Measurements from ENCODE around the gene SH2D4B.

The SH2D4B gene

DNA sequence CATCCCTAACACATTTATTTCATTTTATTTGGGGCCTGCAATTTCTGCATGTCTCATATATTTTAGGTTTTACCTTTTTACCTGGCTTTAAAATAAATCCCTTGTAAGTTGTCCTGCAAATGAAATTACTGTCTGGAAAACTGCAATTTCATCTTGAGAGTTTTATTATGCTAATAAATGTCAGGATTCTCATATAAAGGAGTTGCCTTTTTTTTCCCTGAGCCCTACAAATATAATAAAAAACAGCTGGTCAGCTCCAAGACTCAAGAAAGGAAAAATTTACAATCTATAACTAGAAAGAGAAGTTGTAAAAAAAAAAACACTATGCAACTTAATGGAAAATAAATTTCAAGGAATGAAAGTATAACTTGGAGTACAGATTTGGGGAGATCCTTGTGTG is 108.7 kb downstream of the SH2D4B start:
- no peak for DNase-seq (ENCODE audit: low read depth)

DNA sequence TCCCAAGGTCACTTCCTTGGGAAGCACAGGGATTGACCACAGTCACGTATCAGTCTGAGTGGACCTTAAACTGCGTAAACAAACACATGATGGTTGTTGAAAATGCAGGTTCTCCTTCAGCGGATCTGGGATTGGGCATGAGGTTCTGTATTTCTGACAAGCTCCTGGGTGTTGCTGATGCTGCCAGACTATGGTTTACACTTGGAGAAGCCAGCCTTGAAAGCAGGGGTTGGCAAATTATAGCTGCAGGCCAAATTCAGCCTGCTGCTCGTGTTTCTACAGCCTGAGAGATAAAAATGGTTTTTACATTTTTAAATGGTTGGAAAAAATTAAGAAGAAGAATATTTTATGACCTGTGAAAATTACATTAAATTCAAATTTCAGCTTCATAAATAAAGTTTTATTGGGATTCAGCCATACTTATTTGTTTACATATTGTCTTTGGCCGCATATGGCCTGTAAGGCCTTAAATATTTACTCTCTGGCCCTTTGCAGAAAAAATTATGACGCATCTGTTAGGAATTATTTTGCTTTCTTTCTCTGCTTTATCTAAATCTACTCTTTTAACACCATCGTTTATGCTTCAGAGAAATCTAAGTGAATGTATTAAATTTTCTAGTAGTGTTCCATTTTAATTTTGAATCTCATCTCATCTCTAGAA is 109.6 kb downstream of the SH2D4B start:
- DNase-seq (ENCODE audit: low read depth) = no peak

DNA sequence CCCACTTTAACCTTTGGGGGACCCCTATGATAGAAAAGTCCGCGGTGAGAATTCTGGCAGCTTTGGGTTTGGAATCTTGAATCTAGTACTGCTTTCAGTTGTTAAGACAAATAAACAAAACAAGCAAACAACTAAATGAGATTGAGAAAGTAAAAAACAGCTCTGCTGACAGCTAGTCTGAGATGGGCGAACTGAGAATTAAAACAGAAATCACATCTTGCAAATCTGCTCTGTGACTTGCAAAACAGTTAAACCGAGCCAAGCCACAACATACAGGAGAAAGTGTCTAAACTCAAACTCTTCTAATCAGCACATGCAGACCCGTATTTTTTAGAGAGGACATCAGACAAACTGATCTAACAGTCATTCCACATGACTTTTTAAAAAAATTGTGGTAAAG is 110.4 kb downstream of the SH2D4B start:
- DNase-seq (ENCODE audit: low read depth) = no peak

DNA sequence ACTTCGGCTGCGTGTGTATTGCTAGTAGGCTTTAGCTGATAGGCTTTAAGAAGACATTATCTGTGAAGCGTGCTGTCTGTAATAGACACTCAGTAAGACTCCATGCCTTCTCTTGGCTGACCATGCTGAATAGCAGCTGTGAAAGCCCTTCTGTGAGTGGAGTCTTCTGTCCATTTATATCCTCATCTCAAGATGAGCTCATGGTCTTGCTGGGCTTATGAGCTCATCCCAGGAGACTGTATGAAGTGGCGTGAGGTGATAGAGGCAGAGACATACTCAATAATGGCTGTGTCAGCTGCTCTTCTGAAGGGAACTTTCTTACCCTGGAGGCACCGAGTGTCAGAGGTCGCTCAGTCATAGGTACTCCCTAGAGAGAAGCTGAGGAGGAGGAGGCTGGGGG is 111.5 kb downstream of the SH2D4B start:
- no peak for DNase-seq (ENCODE audit: low read depth)

DNA sequence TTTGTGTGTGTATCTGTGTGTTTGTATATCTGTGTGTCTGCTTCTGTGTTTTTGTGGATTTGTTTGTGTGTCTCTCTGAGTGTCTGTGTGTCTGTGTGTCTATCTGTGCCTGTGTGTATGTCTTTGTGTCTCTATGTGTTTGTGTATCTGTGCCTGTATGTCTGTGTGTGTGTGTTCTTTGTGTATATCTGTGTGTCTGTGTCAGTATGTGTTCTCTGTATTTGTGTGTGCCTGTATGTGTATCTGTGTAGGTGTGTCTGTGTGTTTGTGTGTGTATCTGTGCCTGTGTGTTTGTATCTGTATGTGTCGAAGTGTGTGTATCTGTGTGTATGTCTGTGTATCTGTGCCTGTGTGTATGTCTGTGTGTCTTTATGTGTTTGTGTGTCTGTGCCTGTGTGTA is 118.2 kb downstream of the SH2D4B start:
- no peak for DNase-seq (ENCODE audit: low read depth)

DNA sequence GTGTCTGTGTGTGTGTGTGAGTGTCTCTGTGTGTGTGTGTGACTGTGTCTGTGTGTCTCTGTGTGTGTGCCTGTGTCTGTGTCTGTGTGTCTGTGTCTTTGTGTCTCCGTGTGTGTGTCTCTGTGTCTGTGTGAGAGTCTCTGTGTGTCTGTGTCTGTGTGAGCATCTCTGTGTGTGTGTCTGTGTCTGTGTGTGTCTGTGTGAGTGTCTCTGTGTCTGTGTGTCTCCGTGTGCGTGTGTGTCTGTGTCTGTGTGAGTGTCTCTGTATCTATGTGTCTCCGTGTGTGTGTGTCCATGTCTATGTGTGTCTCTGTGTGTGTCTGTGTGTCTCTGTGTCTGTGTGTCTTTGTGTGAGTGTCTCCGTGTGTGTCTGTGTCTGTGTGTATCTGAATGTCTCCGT is 120.4 kb downstream of the SH2D4B start:
- no peak for DNase-seq (ENCODE audit: low read depth)

DNA sequence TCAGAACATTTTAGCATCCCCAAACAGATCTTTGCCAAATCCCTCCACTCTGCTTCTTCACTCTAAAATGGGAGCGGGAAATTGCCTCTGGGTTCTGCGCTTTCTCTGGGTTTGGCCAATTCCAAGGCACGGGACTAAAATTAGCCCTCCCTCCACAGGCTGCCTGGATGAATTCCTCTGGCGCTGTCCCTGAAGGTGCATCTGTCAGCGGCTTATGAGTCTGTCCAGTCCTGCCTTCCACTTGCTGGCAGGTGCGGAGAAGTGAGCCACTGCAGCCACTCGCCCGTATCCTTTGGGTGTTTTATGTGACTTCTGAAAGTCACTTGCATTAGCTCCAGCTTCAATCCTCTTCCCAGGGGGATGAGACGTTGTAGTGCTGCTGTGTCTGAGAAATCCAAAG is 121.6 kb downstream of the SH2D4B start:
- DNase-seq (ENCODE audit: low read depth) = no peak

DNA sequence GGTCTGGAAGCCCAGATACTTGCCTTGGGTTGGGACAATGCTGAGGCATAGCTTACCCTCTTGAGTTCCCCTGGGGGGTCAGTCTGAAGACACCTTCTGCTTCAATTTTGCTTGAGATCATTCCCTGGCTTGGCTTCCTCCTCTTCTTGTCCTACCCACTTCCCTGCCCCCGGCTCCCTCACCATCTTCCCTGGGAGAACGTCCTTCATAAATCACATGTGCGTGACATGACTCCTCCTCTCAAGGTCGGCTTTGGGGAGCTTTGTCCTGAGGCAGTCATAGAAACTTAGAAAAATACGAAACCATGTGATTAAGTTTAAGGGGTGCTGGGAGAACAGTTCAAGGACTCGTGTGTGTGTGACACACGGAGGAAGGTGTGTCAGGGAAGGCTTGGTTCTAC is 122.6 kb downstream of the SH2D4B start:
- DNase-seq (ENCODE audit: low read depth) = no peak

DNA sequence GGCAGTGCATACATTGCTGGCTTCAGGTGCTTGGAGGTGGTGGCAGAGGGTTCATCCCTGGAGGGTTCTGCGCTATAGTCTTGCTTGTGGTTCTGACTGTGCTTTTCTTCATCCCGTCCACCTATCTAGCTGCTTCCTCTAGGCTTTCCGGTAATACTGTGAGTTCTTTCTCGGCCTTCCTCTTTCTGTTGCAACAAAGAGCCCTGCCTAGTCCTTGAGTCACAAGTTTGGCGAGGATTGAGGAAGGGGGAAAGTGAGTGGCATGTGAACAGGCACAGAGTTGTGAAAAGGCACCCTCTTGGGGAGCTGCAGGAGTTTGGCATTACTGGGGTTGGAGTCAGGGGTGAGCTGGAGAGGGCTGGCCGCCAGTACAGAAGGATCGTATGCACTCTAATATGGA is 123.0 kb downstream of the SH2D4B start:
- no peak for DNase-seq (ENCODE audit: low read depth)

DNA sequence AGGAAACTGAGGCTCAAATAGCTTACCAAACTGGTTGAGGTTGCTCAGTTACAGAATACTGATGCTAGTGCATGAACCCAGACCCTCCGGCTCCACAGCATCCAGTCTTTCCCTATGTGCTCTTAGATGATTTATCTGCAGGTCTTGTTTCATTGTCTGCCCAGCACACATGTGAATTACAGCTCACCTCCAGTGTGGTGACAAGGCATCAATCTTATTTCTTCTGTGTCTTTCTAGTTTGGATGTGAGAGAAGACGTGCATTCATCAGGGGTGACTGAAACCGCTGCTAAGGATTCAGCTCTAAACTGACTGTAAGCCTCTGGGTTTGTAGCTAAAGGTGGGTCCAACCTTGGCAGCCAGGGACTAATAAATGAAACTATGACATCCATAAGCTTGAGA is 123.8 kb downstream of the SH2D4B start:
- DNase-seq (ENCODE audit: low read depth) = no peak

DNA sequence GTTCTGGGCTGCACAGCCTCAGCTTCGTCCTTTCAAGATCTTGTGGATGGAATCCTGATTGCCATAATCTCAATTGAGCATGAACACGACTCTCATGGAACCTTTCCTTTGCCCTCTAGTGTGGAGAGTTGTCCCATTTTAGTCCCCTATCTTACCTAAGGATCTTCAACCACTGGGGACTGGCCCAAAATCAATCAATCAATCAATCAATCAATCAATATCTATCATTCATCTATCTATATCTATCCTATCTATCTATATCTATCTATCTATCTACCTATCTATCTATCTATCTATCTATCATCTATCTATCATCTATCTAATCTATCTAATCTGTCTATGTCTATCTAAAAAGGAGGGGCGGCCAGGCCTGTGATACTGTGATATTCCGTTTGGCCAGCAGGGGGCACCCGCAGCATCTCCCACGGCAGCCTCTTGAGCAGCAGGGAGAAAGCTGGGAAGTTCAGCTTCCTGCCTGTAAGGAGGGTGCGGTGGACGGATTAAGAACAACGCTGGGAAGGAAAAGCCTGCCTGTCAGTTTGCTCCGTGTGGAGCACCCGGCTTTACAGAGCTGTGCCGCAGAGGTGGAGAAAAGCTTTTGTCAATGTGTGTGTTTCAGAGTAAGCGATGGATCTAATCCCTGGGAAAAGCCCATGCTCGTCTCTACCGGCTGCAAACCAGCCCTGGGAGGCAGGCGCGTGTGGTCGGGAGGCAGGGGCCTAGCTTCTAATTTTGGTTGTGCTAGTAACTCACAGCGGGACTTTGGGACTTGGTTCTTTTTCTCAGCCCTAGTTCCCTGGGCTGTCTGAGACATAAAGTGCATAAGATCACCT is 124.9 kb downstream of the SH2D4B start:
- peak; percentile 62 for DNase-seq (ENCODE audit: low read depth)

DNA sequence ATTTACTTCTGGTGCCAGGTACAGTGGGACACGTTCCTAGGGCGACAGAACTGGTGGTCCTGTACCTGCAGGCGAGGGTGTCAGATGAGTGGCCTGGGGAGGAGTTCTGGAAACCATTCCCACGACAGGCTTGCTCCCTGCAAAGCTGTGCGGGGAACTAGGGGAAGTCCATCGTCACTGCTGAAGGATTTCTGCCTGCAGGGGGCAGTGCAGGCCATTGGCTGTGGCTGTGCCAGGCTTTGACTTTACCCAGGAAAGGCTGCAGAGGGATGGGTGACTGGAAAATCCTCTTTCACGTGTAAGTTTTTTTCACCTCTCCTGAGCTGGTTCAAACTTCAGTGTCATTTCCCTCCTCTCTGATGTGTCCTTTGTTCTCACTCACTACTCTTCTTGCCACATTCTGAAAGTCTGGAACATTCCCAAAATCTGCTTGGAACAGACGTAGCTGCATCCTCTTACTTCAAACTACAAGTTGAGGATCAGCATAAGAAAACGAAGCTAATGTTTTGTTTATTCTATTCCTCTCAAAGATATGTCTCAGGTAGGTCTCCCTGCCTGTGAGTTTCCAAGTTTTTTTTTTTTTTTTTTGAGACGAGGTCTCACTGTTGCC is 126.5 kb downstream of the SH2D4B start:
- peak; percentile 24 for DNase-seq (ENCODE audit: low read depth)

DNA sequence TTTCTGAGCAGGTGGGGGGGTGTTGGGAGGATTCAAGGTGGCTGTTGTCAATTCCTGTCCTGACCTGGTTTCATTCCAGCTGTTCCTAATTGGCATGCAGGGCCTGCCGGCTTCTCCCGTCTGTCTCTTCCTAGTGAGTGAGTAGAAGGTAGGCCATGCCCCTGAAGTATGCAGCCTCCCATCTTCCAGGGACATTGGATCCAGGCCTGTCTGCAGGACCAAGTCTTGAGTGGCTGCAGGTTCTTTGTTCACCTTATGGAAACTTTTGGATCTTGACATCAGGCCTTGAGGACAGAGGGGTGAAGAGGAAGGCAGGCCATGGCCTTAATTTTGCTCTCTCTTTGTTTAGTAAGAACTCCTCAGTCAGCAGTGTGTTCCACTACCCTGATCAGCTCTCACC is 131.8 kb downstream of the SH2D4B start:
- DNase-seq (ENCODE audit: low read depth) = no peak

DNA sequence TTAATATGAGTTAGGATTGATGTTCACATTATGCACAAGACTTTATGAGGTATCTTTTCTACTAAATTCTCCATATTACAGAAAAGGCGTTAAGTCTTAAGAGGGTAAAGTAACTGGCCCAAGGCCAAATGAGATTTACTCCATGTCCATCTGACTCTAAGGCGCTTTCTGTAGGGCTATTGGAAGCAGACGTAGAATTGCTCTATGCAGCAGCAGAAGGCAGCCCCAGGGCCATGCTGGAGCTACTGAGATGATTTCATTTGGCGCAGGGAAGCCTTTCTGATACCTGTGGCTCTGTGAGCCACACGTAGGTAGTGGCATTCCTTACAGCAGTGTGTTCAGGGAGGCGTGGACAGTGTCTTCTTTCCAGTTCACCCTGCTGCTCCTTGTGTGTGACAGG is 133.1 kb downstream of the SH2D4B start:
- no peak for DNase-seq (ENCODE audit: low read depth)

DNA sequence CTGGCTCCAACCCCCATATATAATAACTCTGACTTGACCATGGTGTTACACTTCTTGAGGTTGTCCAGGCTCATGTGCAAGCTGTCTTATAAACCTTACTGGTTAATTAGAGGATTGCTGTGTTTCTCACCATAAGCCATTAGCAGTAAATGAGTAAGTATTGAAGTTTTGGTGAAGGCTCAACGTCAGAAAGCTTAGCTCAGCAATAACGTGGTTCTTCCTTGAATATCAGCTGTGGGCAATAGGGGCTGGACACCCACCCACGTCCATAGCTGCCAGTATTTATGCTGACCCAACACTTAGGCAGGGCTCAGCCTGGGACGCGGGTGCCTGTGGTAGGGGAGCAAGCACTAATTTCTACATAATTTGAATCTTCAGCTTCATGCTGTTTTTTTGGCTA is 134.1 kb downstream of the SH2D4B start:
- DNase-seq (ENCODE audit: low read depth) = no peak

DNA sequence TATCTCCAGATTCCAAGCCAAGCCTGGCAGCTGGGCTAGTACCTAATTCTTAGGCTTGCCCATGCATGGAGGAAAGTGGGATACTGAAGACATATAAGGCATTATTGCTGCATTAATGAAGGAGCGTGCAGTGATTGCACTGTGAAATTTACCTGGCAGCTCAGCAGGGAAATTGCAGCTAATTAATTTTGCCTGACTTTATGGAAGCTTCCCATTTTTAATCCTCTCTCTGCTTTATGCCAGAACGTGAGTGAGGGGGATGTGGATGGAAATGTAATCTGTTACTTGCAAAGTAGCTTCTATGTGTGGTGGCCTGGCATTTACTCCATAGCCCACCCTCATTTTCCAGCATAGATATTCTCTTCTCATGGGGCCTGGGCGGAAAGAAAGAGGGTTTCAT is 134.9 kb downstream of the SH2D4B start:
- no peak for DNase-seq (ENCODE audit: low read depth)

DNA sequence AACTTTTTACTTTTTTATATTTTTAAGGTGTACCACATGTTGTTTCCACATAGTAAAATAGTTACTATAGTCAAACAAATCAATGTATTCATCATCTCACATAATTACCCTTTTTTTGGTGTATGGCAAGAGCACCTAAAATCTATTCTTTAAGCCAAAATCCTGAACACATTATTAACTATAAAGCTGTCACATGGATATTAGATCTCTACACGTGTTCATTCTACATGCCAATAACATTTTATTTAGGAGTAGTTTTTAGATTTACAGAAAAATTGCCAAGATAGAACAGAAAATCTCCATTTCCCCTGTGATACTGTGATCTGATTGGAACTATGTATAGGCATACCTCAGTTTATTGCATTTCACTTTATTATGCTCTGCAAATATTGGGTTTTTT is 137.1 kb downstream of the SH2D4B start:
- no peak for DNase-seq (ENCODE audit: low read depth)

DNA sequence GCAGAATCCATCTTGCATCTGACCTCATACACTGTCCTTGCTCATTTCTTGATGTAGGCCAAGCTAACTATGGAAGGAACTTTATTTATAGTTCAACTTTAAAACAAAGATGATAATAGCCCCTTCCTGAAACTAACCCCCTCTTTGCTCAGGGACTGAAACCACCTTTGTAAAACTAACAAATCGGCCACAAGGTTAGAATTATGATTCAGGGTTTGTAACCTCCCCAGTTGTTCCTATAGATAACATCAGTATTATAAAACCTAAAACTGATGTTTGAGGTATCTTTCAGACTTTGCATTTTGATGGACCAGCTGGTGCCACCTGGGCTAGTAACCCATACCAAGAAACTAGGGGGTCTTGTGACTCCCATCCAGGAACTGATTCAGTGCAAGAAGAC is 143.4 kb downstream of the SH2D4B start:
- no peak for DNase-seq (ENCODE audit: low read depth)

DNA sequence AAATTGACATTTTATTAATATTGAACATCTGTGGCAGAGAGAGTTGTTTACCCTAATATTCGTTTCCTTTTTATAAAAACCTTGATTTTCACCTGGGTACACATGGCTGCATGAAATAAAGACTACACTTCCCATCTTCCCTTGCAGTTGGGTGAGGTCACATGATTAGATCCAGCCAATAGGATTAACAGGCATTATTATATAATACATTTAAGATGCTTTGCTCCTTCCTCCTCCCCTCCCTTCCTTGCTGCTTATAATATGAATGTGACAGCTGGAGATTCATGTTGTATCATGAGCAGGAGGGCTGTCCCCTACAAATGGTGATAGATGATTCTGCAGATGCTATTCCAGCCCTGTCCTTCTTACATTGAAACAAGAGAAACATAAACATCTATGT is 146.6 kb downstream of the SH2D4B start:
- no peak for DNase-seq (ENCODE audit: low read depth)

DNA sequence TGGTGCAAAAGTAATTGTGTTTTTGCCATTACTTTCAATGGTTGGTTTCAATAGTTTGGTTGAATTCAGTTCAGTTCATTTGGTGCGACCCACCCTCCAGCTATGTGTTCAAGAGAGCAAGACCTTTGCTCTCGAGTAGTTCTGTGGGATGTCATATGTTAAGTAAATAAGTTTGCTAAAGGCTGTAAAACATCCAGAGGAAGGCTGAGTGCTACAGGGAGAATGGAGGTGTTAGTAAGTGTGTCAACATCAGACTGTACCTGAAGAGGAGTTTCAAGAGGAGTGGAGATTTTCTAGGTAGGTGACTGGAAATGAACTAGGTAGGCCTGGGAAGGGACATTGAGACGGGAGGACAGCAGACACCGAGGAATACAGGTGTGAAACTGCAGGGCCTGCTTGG is 147.7 kb downstream of the SH2D4B start:
- no peak for DNase-seq (ENCODE audit: low read depth)

DNA sequence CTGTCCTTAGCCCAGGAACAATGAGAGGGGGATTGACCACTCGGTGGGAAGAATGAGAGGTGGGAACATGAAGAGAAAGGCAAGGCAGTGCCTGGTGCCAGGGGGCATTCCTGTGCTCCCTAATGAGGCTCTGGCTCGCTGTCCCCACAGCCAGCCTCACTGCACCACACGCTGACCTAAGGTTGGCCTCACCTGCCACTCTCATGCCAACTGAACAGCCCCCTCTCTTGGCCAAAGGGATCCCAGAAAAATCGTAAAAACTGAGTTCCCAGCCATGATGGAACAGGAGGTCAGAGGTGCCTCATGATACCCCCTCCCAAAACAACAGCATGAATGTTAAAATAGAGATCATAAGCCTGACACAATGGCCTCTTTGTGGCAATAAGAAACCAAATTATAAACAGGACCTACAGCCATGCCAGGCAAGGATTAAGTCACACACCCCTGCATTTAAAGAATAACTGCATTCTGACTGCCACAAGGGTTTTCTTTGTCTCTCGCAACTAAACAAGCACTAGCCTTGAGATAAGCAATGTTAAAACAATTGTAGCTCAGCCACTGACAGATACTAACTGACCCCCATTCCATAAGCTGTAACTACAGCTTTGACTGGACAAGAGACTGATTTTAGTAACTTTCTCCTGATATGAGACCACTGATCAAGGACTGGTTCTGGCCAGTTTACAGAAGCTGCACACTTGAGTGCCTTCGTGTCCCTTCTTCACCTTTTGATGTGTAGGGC is 149.2 kb downstream of the SH2D4B start:
- DNase-seq (ENCODE audit: low read depth) = no peak

DNA sequence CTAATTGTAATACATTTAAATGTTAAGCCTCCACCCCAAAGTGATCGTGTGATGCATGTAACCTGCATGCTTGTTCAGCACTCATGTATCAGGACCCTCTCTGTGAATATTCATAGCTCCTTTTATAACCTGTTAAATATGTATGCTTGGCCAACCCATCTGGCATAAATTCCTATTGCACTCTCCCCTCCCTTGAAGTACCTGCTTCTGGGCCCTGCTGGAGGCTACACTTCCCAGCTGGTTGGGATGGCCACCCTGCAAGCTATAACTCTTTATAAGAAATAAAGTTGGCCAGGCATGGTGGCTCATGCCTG is 149.7 kb downstream of the SH2D4B start:
- DNase-seq (ENCODE audit: low read depth) = no peak

DNA sequence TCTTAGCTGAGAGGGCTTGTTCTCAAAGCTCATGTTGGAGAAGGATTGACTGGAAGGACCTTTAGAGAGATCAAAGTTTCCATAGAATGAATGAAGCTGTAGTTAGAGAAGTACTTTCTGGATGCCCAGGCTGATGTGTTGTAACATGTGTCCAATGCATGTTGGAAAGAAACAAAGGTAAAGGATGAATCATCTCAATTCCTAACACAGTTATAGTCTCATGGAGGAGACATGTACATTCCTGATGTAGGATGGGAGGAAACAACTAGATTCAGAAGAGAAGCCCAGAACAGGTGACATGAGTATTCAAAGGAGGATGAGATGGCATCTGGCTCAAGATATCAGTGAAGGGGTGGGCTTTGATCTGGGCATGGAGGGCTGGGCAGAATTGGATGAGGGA is 152.7 kb downstream of the SH2D4B start:
- DNase-seq (ENCODE audit: low read depth) = no peak

Data from stromal cell of bone marrow (primary cell).